Suprapubic skin (tissue), 4 donors: ENCODE data around the gene B3GALNT2. TPM values are rescaled to one million over a fixed set of nuclear protein-coding genes. Genes with fewer than 3 reads are reported as not detected.

Source experiments
- DNase-seq, 2 donors: peaks; one replicate each; pipeline ENCODE4 v3.0.0-alpha.2; 2019; ENCODE audit warnings: low spot score in 2 of 2
- H3K27ac ChIP-seq: fragments of 200-600 bp; sonication (generic); one replicate; pipeline ENCODE4 v1.5.1; 2019
- H3K27me3 ChIP-seq: fragments of 200-600 bp; sonication (generic); one replicate; pipeline ENCODE4 v1.5.1; 2019
- H3K36me3 ChIP-seq: fragments of 200-600 bp; sonication (generic); one replicate; pipeline ENCODE4 v1.5.1; 2019
- H3K4me1 ChIP-seq: fragments of 200-600 bp; sonication (generic); one replicate; pipeline ENCODE4 v1.5.1; 2019
- H3K4me3 ChIP-seq: fragments of 200-600 bp; sonication (generic); one replicate; pipeline ENCODE4 v1.5.1; 2019; ENCODE audit warnings: mild to moderate bottlenecking
- H3K9me3 ChIP-seq: fragments of 200-600 bp; sonication (generic); one replicate; pipeline ENCODE4 v1.5.1; 2019
- EP300 ChIP-seq: sonication (generic); formaldehyde crosslinking; IDR thresholded peaks from one replicate; pipeline ENCODE4 v1.6.1; 2017; ENCODE audit warnings: antibody characterized with exemption
- POLR2A ChIP-seq, 2 donors: fragments of 450-650 bp; IDR thresholded peaks; one replicate each; pipeline ENCODE4 v1.6.1; 2017; ENCODE audit warnings: antibody characterized with exemption in 2 of 2, mild to moderate bottlenecking in 2 of 2, moderate library complexity in 2 of 2
- POLR2AphosphoS5 ChIP-seq, 3 donors: sonication (generic); formaldehyde crosslinking; IDR thresholded peaks; one replicate each; pipeline ENCODE4 v1.6.1; 2017; ENCODE audit warnings: antibody characterized with exemption in 3 of 3
- WGBS: methylation state at CpG from one replicate; pipeline ENCODE4 v1.1.5; 2018; 5-methylcytosine and 5-hydroxymethylcytosine counted together
- total RNA-seq, 4 donors: library from RNA; depleted of rRNA; stranded (reverse); fragments of >200 nt; gene quantifications; one replicate each; pipeline ENCODE4 v1.1.0, GENCODE V29; 2016
- TF ChIP-seq, protein P1 (sequence below), 2 donors: fragments of 200-600 bp in 1 of 2; fragments of 450-650 bp in 1 of 2; sonication (generic) in 1 of 2; IDR thresholded peaks; one replicate each; pipeline ENCODE4 v1.5.1; 2016 to 2019; ENCODE audit warnings: antibody characterized with exemption in 2 of 2, mild to moderate bottlenecking in 1 of 2, moderate library complexity in 1 of 2

The B3GALNT2 gene
- total RNA-seq, 4 donors from 2014 or later = 23.5 to 37.4 (median 29.5) TPM

DNA sequence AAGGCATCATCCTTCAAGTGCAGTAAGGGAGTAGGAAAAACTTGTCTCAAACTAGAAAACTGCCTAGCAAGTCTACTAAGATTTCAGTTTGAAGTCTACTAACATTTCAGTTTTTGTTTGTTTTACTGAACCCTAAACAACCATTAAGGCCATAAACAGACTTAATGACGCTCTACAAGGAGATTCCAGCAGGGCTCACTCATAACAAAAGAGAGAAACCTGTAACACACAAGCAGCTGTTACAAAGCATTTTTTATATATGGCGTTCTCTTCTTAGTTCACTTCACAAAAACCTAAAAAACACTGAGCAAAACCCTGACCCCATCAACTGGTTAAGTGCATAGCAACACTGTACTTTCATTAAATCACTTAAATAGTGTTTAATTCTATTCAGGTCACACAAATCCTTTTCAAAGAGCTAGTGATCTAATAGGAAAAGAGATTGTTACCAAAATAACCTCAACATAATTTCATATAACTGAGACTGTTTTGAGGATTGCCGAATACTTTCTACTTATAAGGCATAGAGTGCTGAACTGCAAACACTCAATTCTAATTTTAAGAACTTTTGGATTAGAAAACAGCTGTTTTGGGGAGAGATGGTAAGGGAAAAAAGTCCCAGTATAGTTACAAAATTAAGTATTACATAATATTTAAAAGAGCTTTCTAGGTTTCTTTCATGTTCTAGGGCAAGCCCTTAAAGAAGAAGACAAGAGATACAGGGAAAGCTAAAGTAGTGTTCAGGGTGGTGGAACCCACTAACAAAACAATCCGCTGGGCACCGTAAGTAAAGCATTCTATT, 1.4 kb downstream of the B3GALNT2 start:
- Histone ChIP-seq H3K27me3 (no peaks in the 10 kb centered on the region), H3K36me3 (no peaks in the 10 kb centered on the region), H3K4me3 (peak overlapping the region; percentile 94), H3K27ac (peak overlapping the region; percentile 98), H3K4me1 (peaks cover 20% of the 10 kb centered on the region), H3K9me3 (no peaks in the 10 kb centered on the region)
- DNase-seq = no peak
- WGBS = 15% methylated on average over 5 of the region's 5 CpGs
- TF ChIP-seq, protein P1, sequence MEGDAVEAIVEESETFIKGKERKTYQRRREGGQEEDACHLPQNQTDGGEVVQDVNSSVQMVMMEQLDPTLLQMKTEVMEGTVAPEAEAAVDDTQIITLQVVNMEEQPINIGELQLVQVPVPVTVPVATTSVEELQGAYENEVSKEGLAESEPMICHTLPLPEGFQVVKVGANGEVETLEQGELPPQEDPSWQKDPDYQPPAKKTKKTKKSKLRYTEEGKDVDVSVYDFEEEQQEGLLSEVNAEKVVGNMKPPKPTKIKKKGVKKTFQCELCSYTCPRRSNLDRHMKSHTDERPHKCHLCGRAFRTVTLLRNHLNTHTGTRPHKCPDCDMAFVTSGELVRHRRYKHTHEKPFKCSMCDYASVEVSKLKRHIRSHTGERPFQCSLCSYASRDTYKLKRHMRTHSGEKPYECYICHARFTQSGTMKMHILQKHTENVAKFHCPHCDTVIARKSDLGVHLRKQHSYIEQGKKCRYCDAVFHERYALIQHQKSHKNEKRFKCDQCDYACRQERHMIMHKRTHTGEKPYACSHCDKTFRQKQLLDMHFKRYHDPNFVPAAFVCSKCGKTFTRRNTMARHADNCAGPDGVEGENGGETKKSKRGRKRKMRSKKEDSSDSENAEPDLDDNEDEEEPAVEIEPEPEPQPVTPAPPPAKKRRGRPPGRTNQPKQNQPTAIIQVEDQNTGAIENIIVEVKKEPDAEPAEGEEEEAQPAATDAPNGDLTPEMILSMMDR (IDR thresholded peaks at IDR 0.05) = no peak
- TF ChIP-seq POLR2AphosphoS5 (IDR thresholded peaks at IDR 0.05) (no peak), POLR2A (IDR thresholded peaks at IDR 0.05) (no peak), EP300 (no peak)

GRCh38 chr1:235500971-235501540, 3.2 kb downstream of the B3GALNT2 start:
- H3K36me3 ChIP-seq = no peaks in the 10 kb centered on the region
- H3K27ac ChIP-seq = no peak overlapping the region
- H3K4me3 ChIP-seq = no peak overlapping the region
- peaks cover 20% of the 10 kb centered on the region for H3K4me1 ChIP-seq
- TF ChIP-seq EP300 (no peak), POLR2A (IDR thresholded peaks at IDR 0.05) (no peak), POLR2AphosphoS5 (IDR thresholded peaks at IDR 0.05) (no peak)
- TF ChIP-seq, protein P1 (IDR thresholded peaks at IDR 0.05) = no peak
- no peaks in the 10 kb centered on the region for H3K9me3 ChIP-seq
- 69% methylated on average over 5 of the region's 5 CpGs for WGBS
- H3K27me3 ChIP-seq = no peaks in the 10 kb centered on the region
- no peak for DNase-seq

- Histone ChIP-seq H3K36me3 (peaks cover 34% of the 10 kb centered on the region), H3K27ac (no peak overlapping the region), H3K9me3 (no peaks in the 10 kb centered on the region), H3K4me3 (no peak overlapping the region), H3K27me3 (no peaks in the 10 kb centered on the region), H3K4me1 (peaks cover under 1% of the 10 kb centered on the region)
- no peak for TF ChIP-seq EP300
- no peak for TF ChIP-seq POLR2A (IDR thresholded peaks at IDR 0.05)
- TF ChIP-seq, protein P1 (IDR thresholded peaks at IDR 0.05) = no peak
- TF ChIP-seq POLR2AphosphoS5 (IDR thresholded peaks at IDR 0.05) = no peak
- no peak for DNase-seq
- 70% methylated on average over 2 of the region's 2 CpGs for WGBS
Measured at GRCh38 chr1:235495551-235495950, 8.7 kb downstream of the B3GALNT2 start.

GRCh38 chr1:235495030-235495429, 9.2 kb downstream of the B3GALNT2 start:
- DNase-seq = no peak
- H3K9me3 ChIP-seq = no peaks in the 10 kb centered on the region
- TF ChIP-seq POLR2AphosphoS5 (IDR thresholded peaks at IDR 0.05) (no peak), EP300 (no peak), POLR2A (IDR thresholded peaks at IDR 0.05) (no peak)
- TF ChIP-seq, protein P1 (IDR thresholded peaks at IDR 0.05) = no peak
- WGBS = 98% methylated on average over 5 of the region's 5 CpGs
- H3K4me1 ChIP-seq = no peaks in the 10 kb centered on the region
- H3K27ac ChIP-seq = no peak overlapping the region
- H3K4me3 ChIP-seq = no peak overlapping the region
- H3K27me3 ChIP-seq = no peaks in the 10 kb centered on the region
- peaks cover 36% of the 10 kb centered on the region for H3K36me3 ChIP-seq

GRCh38 chr1:235494531-235494930, 9.7 kb downstream of the B3GALNT2 start:
- no peaks in the 10 kb centered on the region for H3K27me3 ChIP-seq
- no peaks in the 10 kb centered on the region for H3K9me3 ChIP-seq
- peaks cover 36% of the 10 kb centered on the region for H3K36me3 ChIP-seq
- no peak overlapping the region for H3K27ac ChIP-seq
- WGBS = 94% methylated on average over 9 of the region's 9 CpGs
- TF ChIP-seq EP300 = no peak
- TF ChIP-seq POLR2AphosphoS5 (IDR thresholded peaks at IDR 0.05) = no peak
- TF ChIP-seq POLR2A (IDR thresholded peaks at IDR 0.05) = no peak
- TF ChIP-seq, protein P1 (IDR thresholded peaks at IDR 0.05) = no peak
- H3K4me3 ChIP-seq = no peak overlapping the region
- DNase-seq = no peak
- no peaks in the 10 kb centered on the region for H3K4me1 ChIP-seq
